HG03064 (cell line): ENCODE results near the gene POLL.
"Not testable (repeated sequence)": the region's sequence is repeated elsewhere in the genome, so short reads cannot be mapped to it uniquely, and the experiment has no call there.

ENCODE experiments used
- ATAC-seq: cut with Tn5 transposase; IDR thresholded peaks from one replicate; pipeline ENCODE4 v1.9.1; 2021; ENCODE audit warnings: low read depth; ENCODE audit not compliant: unreplicated experiment

The POLL gene

DNA sequence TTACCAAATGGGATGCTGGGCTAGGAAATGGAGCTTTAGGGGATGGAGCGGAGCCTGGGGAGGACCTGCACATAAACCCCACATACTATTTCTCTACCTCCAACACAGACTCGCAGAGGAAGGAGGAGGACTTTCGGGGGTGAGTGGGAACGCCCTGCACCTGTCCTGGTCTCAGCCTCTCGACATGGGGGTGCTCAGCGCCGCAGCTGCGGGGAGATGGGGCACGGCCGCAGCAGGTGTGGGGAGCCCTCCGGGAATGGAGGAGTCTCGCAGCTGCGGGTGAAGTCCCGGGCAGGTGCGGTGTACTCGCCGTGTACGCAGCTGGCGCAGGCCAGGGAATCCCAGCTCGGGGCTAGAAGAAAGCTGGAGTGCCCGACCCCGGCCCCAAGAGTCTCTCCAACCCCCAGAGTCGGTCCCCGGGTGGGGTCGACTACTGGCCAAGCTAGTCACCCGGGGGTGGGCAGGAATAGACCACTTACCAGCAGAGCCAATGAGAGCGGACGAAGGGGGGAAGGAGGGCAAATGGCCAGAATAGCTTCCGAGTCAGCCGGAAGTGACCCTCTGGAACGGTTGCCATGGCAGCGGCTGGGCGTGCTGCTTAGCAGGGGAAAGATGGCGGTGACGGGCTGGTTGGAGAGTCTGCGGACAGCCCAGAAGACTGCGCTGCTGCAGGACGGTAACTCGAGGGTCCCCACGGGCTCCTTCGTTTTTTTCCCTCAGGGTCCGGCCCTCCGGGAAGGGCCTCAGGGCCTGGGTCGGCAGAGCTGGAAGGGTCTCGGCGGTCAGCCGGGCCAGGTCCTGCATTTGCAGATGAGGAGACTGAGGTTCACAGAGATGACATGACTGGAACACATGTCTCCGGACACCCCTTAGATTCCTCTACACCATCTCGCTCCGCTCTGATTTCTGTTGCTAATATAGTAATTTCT lies at the start of gene POLL, which contains the start of gene DPCD:
POLL (minus strand) TSS at position 533 of the 929 bp plus-strand sequence. CDS start 897 bp downstream, outside the sequence.
DPCD (plus strand) TSS at position 597 of the 929 bp plus-strand sequence; CDS start at position 613, 16 bp downstream.
- ATAC-seq = peak; percentile 86

DNA sequence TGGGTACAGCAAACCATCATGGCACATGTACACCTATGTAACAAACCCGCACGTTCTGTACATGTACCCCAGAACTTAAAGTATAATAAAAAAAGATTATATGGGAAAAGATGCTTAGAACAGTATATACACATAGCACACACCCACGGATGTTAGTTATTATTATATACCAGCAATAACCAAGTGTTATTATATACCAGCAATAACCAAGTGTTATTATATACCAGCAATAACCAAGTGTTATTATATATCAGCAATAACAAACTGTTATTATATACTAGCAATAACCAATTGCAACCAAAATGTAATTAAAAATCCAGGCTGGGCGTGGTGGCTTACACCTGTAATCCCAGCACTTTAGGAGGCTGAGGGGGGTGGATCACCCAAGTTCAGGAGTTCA lies 45.5 kb upstream of the POLL start:
- not testable (repeated sequence) for ATAC-seq

DNA sequence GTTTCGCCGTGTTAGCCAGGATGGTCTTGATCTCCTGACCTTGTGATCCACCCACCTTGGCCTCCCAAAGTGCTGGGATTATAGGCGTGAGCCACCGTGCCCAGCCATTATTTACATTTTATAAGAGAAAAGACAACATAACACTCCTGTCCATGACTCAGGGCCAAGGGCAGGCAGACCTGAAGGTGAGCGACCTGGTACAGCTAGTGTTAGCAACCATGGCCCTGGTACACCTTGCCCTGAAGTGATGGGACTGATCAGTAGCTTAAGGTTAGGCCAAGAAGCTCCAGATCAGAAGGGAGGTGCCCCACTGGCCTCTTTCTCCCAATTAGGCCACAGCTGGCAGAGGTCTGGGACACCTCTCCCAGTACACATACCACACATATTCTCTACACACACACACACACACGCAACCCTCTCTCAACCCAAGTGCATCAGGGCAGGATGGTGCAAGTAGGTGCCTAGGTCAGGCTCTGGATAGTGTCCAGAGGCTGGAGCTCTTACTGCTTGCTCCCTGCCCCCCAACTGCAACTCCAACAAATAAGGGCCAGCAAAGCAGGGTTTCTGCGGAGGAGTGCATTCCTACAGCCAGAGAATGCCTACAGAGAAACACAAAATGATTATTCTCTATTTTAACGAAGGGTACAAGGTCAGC lies 43.9 kb upstream of the POLL start:
- no peak for ATAC-seq

DNA sequence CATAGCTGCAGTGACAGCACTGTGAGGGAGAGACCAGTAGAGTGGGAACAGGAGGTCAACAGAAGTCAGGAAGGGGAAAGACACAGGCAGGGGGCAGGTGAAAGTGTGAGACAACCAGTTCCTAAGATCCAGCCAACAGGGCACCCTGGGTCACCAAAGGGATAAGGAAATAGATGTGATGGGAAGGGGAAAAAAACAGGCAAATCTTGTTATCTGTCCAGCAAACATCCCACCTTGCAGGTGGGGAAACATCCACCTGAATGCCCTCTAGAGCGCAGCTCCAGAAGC lies 42.5 kb upstream of the POLL start:
- ATAC-seq = no peak

DNA sequence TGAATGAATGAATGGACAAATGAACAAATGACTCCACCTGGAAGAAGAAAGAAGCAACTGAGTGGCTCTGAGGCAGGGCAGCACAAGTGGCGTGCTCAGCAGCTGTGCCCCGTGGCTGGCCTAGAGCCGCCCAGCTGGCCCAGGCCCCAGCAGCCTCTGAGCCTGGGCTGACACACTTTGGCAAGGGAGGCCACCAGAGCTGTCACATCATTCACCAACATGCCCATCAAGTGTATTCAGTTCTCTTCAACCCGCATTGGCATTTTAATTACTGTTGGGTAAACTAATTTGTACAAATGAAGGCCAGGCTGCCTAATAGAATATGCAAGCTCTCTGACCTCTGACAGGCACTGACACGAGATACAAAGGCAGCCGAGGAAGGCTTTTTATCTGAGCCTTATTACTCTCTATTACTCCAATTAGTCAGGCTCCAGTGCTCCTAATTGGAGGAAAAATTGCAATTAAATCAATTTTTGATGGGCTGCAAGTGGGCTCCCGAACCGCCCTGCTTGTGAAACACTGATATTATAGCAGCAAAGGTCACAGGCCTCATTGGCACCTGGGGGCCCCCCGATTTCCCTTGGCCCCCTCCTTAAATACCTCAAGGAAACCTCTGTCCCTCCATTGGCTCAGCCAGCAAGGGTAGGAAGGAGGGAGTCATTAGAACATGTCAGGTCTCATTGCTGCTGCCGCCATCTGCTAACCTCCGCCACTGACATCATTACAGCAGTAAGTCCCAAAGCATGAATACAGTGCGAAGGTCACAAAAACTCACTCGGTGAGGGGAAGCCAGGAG lies 42.0 kb upstream of the POLL start:
- no peak for ATAC-seq

DNA sequence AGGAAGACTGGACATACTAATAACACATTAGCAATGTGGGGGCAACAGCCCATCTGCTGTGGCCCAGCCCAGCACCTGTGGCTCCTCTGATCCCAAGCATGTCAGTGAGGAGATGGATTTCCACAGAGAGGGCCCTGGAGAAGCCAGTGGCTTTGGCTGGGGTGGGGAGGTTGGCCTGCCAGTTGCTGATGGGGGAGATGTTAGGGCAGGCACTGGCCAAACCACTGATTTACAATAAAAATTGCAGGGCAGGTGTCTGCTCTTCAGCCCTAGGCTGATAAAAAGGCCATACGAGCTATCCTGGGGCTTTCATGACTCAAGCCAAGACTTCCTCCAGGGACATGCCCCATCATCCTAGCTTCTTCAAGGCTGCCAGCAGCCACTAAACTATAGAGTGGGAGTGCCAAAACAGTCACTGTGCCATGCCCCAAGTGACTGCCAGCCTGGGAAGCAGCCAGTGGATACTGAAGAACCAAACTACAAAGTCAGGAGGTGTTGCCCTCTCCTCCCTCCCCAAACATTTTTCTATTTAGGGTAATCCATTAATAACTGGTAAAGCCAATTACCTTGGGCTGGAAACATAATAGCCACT lies 37.9 kb upstream of the POLL start:
- ATAC-seq = no peak

DNA sequence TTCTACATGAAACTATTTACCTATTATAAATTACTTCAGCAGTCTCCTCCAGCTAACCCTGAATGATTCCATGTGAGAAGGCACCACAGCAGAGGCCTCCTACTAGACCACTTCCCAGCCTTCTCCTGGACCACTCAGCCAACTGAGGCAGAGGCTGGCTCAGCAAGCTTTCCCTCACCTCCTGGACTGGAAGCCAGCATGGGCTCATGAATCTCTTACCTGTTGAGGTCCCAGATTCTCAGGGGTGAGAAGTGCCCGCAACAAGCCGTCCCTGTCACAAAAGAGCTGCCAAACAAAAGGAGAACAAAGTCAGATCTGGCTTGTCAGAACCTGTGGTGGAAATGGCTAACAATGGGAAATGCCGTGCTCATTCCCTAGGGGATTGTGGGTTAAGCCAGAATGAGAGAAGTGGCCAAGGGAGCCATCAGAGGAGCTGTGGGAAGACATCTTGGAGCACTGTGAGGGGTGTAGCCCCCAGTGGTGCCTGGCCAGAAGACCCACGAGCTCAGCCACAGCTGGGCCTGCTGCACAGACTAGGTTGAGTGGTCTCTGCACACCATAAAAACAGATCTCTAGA lies 36.6 kb upstream of the POLL start:
- no peak for ATAC-seq

DNA sequence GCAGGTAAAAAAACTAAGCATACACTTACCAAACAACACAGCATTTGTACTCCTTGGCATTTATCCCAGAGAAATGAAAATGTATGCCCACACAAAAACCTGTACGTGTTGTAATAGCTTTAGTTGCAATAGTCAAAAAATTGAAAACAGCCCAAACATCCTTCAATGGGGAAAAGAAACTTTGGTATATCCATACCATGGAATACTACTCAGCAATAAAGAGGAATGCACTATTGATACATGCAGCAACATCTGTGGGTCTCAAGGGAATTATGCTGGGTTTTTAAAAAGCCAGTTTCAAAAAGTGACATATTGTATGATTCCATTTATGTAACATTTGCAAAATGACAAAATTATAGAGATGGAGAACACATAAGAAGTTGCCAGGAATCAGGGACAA lies 35.5 kb upstream of the POLL start:
- no peak for ATAC-seq

DNA sequence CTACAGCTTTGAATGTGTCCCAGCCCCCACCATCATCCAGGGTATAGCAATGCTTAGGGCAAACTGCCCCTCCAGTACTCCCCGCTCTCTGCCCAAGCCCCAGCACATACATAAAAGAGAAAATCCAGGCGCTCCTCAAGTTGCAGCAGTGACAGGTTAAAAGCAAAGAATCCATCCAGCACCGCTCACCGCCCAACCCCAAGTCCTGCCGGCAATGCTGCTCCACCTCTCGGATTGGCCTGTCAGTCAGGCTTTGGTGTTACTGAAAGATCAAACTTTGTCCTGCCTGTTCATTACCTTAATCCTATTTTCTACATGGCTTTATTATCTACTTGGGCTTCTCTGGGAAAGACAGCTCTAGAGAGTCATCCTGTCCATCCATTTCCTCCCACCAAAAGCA lies 31.9 kb upstream of the POLL start:
- no peak for ATAC-seq

DNA sequence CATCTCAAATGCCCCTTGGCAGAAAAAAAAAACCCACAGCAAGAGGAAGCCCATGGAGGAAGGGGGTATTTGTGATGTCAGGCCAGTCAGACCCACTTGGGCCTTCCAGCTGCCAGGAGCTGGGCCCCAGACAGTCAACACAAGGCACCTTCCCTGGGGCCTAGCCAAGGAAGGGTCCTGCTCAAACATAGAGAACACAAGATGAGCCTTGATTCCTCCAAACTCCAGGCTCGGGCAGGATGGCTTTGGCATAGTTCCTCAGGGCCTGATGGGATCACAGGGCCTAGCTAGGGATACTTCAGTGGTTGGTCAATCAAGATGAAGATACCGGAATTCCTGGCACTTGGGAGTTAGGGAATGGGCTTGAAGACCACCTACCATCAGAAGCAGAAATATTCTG lies 30.8 kb upstream of the POLL start:
- ATAC-seq = no peak

DNA sequence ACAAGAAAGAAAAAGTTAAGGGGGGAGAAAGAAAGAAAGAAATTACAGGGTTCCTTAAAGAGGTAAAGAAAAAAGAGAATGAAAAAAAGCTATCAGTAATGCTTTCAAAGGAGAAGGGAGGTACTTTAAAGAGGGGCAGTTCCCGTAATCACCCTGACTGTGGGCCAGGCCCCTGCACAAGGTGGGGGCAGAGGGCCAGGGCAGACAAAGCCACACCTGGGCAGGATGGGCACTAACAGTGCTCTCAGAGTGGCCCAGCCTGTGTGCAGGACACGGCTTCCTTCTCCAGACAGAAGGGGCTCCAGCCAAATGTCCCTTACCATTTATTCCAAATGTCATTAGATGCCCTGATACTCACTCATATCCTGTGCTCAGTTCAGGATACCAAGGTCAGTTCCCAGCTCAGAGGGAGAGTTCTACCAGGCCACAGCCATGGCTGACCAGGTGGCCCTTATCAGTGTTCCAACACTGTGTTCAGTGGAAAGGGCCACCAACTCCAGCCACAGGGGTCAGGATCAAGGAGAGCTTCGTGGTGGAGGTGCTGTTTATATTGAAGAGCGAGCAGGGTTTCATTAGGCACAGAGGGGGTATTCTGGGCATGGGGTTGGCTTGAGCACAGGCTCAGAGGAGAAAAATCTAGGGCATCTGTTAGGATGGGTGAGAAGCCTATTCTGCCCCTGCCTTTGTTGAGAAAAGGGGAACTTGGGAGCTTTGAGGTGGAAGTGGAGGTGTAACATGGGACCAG lies 29.9 kb upstream of the POLL start:
- ATAC-seq = no peak

DNA sequence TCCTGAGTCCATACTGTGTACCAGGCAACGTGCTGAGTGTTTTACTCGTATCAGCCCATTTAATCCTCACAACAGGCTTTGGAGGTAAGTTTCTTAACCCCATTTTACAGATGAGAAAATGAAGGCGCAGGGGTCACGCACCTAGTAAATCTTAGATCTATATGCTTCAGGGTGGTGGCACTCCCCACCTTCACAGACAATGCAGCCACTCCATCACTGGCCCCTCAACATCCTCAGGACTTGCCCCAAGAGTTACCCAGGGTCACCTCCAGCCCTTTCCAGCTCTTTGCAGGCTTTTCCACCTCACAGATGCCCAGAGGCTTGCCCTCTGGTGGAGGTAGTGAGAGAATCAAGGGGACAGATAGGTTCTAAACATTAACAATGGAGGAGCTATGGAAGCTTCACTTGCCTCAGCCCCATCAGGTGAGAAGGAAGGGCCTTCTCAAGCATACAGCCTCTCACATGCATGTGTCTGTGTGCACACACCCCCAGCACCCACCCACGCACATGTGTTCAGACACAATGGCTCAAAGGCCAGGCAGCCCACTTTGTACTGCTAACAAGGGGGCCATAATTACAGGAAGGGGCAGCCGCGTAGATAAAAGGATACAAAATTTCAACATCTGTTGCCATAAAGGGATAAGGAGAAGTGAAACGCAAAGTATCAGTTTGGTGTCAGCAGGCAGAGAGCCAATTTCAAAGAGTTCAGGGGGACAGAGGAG lies 29.2 kb upstream of the POLL start:
- ATAC-seq = no peak

DNA sequence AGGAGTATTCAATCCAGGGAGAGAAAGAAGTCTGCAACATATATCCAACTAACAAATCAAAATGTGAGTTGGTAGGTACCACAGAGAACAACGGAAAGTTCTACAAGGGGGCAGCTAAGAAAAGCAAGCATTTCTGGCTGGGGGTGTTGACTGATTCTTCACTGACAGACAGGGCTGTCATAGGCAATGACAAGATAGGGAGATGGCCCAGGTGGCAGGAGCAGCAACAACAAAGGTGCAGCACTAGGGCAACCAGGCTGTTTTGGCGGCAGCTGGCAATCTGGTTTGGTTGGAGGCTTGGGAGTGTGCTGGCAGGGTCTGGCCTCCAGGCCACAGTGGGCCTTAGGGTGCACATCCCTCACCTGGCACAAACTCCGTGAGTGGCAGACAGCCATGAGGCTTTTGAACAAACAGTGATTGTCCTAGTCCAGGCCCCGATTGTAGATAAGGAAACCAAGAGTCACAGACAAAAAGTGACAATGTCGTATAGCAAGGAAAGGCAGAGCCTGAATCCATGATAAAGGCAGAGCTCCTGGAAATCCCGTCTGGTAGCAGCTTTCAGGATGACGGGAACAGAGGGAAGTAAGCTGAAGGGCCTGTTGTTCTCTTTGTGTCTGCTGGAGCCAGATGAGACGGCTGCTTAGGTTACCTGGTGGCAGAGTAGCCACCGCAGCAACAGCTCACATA lies 28.5 kb upstream of the POLL start:
- no peak for ATAC-seq

DNA sequence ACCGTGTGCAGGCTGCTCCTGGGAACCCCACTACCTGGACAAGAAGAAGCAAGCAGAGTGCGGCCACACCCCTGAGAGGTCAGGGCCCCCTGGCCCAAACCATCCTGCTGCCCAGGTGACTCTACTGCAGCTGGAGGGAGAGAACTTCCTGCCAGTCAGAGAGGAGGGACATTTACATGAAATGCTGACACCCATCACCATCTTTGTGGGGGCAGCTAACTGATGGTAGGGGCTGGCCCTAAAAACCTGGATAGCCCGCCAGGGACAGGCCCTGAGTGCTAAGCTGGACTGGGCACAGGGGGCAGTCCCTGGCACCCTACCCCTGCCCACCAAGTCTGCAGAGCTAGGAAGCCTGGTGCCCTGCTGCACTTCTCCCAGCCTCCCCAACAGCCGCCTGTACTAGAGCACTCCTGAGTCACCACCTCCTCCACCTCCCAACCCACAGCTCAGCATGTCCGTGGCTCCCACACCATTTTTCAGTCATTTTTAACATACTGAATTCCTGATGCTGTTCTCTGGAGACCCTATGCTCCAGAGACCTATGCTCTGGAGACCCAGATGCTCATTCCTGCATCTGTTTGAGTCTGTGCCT lies 27.6 kb upstream of the POLL start:
- ATAC-seq = no peak

DNA sequence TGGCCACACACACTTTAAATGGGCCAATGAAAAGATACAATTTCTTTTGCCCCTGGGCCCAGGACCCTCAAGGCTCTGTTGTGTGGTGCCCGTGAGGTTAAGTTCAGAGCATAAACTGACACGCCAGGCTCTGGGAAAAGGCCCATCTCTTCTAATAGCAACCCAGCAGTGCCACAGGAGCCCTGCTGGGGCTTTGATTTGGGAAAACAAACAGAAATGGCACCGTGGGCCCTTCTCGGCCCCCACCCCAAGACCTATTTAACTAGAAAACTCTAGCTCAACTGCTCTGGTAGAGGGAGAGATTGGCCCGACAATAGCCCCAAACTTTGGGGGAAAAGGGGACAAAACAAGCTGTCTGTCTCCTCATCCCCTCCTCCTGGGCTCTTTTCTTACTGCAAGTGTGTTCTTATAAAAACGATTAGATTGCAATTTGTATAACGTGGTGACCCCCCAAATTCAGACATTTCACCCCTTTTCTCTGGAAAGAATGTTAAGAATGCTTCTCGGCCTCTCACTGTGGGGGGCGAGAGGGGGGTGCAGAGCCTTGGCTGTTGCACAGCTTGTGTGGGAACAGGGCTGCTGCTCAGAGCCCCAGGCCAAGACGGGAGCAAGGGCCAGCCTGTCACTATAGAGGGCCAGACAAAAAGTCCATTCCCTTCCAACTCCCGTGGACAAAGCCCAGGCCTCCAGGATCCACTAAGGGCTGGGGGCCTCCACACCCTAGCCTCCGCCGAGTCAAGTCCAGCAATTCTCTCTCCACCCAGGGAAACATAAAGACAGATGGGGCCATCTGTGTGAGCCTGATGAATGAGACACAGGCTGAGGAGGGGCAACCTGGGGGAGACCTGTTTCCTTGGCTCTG lies 26.8 kb upstream of the POLL start:
- ATAC-seq = no peak

DNA sequence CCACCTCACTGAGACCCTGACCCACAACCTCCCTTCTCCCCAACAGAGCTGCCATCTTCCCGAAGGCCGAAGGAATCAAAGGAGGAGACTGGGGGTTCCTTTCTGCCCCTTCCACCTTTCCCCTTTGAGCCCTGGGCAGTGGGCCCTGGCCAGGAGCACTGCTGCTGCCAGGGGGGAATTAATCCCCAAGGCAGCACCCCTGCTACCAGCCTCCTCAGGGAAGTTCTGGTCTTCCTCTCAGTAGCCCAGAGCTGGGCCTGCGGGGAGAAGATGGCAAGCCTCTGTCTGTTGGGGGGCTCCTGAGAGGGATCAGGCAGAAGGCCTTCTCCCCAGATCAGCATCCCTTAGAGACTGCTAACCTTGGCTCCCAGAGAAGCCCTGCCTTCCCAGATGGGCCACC lies 25.6 kb upstream of the POLL start:
- ATAC-seq = no peak

DNA sequence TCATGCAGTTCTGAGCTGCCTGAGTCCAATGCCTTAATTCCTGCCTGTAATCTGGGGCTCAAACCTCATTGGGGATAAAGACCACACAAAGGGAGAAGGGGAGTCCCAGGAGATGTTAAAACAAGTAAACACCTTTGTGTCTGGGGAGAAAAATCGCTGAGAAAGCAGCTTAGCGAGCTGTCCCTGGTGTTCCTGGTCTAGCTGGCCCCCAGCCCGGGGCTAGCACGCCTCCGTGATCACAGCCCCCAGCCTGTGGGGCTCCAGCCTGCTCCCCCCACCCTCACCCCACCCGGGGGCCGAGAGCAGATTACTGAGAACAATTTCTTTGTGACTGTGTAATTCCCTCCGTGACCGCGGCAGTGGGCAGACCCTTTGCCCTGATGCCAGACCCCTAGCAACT lies 24.8 kb upstream of the POLL start:
- ATAC-seq = no peak
